Liver (tissue), 9 donors: ENCODE data around the gene BACH1. TPM values are rescaled to one million over a fixed set of nuclear protein-coding genes. Genes with fewer than 3 reads are reported as not detected.

Experiments used
- DNase-seq: peaks from one replicate; pipeline ENCODE4 v3.0.0-alpha.2; 2017; ENCODE audit warnings: low spot score
- H3K27ac ChIP-seq, 2 donors: one replicate each; pipeline ENCODE4 v1.7.0; 2013; ENCODE audit warnings: inconsistent platforms in 2 of 2, low read length in 2 of 2, control low read depth in 1 of 2, low read depth in 1 of 2, mild to moderate bottlenecking in 1 of 2
- H3K27me3 ChIP-seq, 4 donors: one replicate each; pipeline versions ENCODE4 v1.6.1 to v1.7.0; 2013; ENCODE audit warnings: low read length in 3 of 4, inconsistent platforms in 1 of 4, mild to moderate bottlenecking in 1 of 4, moderate library complexity in 1 of 4; ENCODE audit not compliant: control insufficient read depth in 4 of 4, insufficient read depth in 4 of 4
- H3K36me3 ChIP-seq, 4 donors: one replicate each; pipeline versions ENCODE4 v1.6.1 to v1.7.0; 2013; ENCODE audit warnings: low read length in 3 of 4, mild to moderate bottlenecking in 3 of 4, low read depth in 1 of 4, moderate library complexity in 1 of 4; ENCODE audit not compliant: control insufficient read depth in 4 of 4, insufficient read depth in 3 of 4
- H3K4me1 ChIP-seq, 4 donors: one replicate each; pipeline versions ENCODE4 v1.6.1 to v1.7.0; 2013; ENCODE audit warnings: low read length in 3 of 4, mild to moderate bottlenecking in 3 of 4, moderate library complexity in 1 of 4; ENCODE audit not compliant: control insufficient read depth in 4 of 4, insufficient read depth in 4 of 4
- H3K4me3 ChIP-seq, 3 donors: one replicate each; pipeline versions ENCODE4 v1.6.1 to v1.7.0; 2013; ENCODE audit warnings: low read length in 3 of 3, control low read depth in 1 of 3, low read depth in 1 of 3, mild to moderate bottlenecking in 1 of 3
- H3K9ac ChIP-seq, 2 donors: one replicate each; pipeline ENCODE4 v1.7.0; 2013; ENCODE audit warnings: low read length in 2 of 2, mild to moderate bottlenecking in 2 of 2, moderate library complexity in 2 of 2, control low read depth in 1 of 2, low read depth in 1 of 2
- H3K9me3 ChIP-seq, 4 donors: one replicate each; pipeline versions ENCODE4 v1.6.1 to v1.7.0; 2013; ENCODE audit warnings: low read length in 3 of 4; ENCODE audit not compliant: control insufficient read depth in 4 of 4
- ATF3 ChIP-seq: IDR thresholded peaks from 2 replicates; pipeline ENCODE4 v1.6.1; 2016; ENCODE audit warnings: antibody characterized with exemption
- CTCF ChIP-seq: fragments of 150-350 bp; IDR thresholded peaks from 2 replicates; pipeline ENCODE4 v1.5.1; 2017; ENCODE audit warnings: improper control_type of control experiment, low read depth, low read length; ENCODE audit not compliant: missing input control
- EGR1 ChIP-seq, 2 donors: IDR thresholded peaks; 2 replicates each; pipeline ENCODE4 v1.6.1; 2016 to 2018; ENCODE audit warnings: antibody characterized with exemption in 2 of 2, low read depth in 2 of 2
- FOXA1 ChIP-seq: IDR thresholded peaks from 2 replicates; pipeline ENCODE4 v1.6.1; 2016; ENCODE audit warnings: antibody characterized with exemption
- HNF4A ChIP-seq, 2 donors: conservative IDR thresholded peaks; 2 replicates each; pipeline ENCODE4 v1.6.1; 2016; ENCODE audit warnings: antibody characterized with exemption in 2 of 2, mild to moderate bottlenecking in 2 of 2
- HNF4G ChIP-seq: IDR thresholded peaks from 2 replicates; pipeline ENCODE4 v1.6.1; 2016; ENCODE audit warnings: antibody characterized with exemption
- JUND ChIP-seq, 2 donors: IDR thresholded peaks; 2 replicates each; pipeline ENCODE4 v1.6.1; 2016; ENCODE audit warnings: antibody characterized with exemption in 2 of 2
- MAX ChIP-seq: IDR thresholded peaks from 2 replicates; pipeline ENCODE4 v1.6.1; 2016; ENCODE audit warnings: antibody characterized with exemption
- NR2F2 ChIP-seq: IDR thresholded peaks from 2 replicates; pipeline ENCODE4 v1.6.1; 2016; ENCODE audit warnings: antibody characterized with exemption
- RAD21 ChIP-seq, 2 donors: IDR thresholded peaks; 2 replicates each; pipeline ENCODE4 v1.6.1; 2016; ENCODE audit warnings: antibody characterized with exemption in 2 of 2, mild to moderate bottlenecking in 2 of 2
- REST ChIP-seq: IDR thresholded peaks from 2 replicates; pipeline ENCODE4 v1.6.1; 2016; ENCODE audit warnings: antibody characterized with exemption, mild to moderate bottlenecking
- RXRA ChIP-seq, 2 donors: IDR thresholded peaks; 2 replicates each; pipeline ENCODE4 v1.6.1; 2017 to 2018; ENCODE audit warnings: antibody characterized with exemption in 2 of 2, mild to moderate bottlenecking in 1 of 2
- SP1 ChIP-seq: IDR thresholded peaks from 2 replicates; pipeline ENCODE4 v1.6.1; 2018; ENCODE audit warnings: antibody characterized with exemption, mild to moderate bottlenecking
- TAF1 ChIP-seq: conservative IDR thresholded peaks from 2 replicates; pipeline ENCODE4 v1.6.1; 2016; ENCODE audit warnings: antibody characterized with exemption, mild to moderate bottlenecking
- YY1 ChIP-seq: IDR thresholded peaks from 2 replicates; pipeline ENCODE4 v1.6.1; 2016; ENCODE audit warnings: antibody characterized with exemption, mild to moderate bottlenecking
- ZBTB33 ChIP-seq: IDR thresholded peaks from 2 replicates; pipeline ENCODE4 v1.6.1; 2016; ENCODE audit warnings: antibody characterized with exemption
- WGBS: extraction: QIAGEN DNeasy Blood & Tissue Kit; methylation state at CpG from one replicate; pipeline ENCODE4 v1.1.7; 2013; 5-methylcytosine and 5-hydroxymethylcytosine counted together
- polyA plus RNA-seq, 2 donors: library from polyadenylated mRNA; stranded (reverse) in 1 of 2; unstranded in 1 of 2; fragments of 200-250 nt in 1 of 2; fragments of >200 nt in 1 of 2; fragmentation: Nextera tagmentation in 1 of 2; extraction: Ambion mirVana in 1 of 2; gene quantifications; one replicate each; pipeline versions ENCODE4 v1.2.1 to v1.2.3, GENCODE V29; 2013 to 2015
- total RNA-seq, 2 donors: library from RNA; depleted of rRNA; stranded (reverse); fragments of >200 nt; gene quantifications; one replicate each; pipeline ENCODE4 v1.2.3, GENCODE V29; 2014
- donor health status: healthy.
- donor health status: healthy.
- donor health status: healthy.
- donor health status: healthy.
- donor health status: healthy.

Gene BACH1
- total and polyA plus RNA-seq, 4 donors = 7.5 to 47.1 (median 19.9) TPM

- no peaks in the 10 kb centered on the region for H3K27me3 ChIP-seq
- no peak overlapping the region for H3K9ac ChIP-seq
- no peaks in the 10 kb centered on the region for H3K9me3 ChIP-seq
- TF ChIP-seq HNF4A (conservative IDR thresholded peaks at IDR 0.05) (no peak), HNF4G (no peak), RAD21 (IDR thresholded peaks at IDR 0.05) (no peak)
- no peak for DNase-seq
- 97% methylated on average over 10 of the region's 10 CpGs for WGBS
- H3K4me3 ChIP-seq = no peak overlapping the region
- H3K4me1 ChIP-seq = peaks cover 0 to 6% (median 3%) of the 10 kb centered on the region in 4 donors
- H3K36me3 ChIP-seq = peaks cover 1 to 22% (median 7%) of the 10 kb centered on the region in 4 donors
- H3K27ac ChIP-seq = no peak overlapping the region
These were observed 28.3 kb downstream of the BACH1 start for GRCh38 chr21:29326914-29327554.

- peaks cover 1 to 22% (median 9%) of the 10 kb centered on the region in 4 donors for H3K36me3 ChIP-seq
- H3K9me3 ChIP-seq = no peaks in the 10 kb centered on the region
- WGBS = 92% methylated on average over 5 of the region's 5 CpGs
- DNase-seq = no peak
- H3K27ac ChIP-seq = no peak overlapping the region
- no peak overlapping the region for H3K9ac ChIP-seq
- H3K27me3 ChIP-seq = no peaks in the 10 kb centered on the region
- H3K4me1 ChIP-seq = peaks cover 0 to 8% (median 0%) of the 10 kb centered on the region in 4 donors
- H3K4me3 ChIP-seq = no peak overlapping the region
- TF ChIP-seq REST = no peak
- TF ChIP-seq ZBTB33 = no peak
- no peak for TF ChIP-seq YY1
- TF ChIP-seq JUND (IDR thresholded peaks at IDR 0.05) = no peak
- TF ChIP-seq HNF4G = no peak
- no peak for TF ChIP-seq HNF4A (conservative IDR thresholded peaks at IDR 0.05)
- TF ChIP-seq SP1 = no peak
- no peak for TF ChIP-seq ATF3
- TF ChIP-seq TAF1 = no peak
- no peak for TF ChIP-seq FOXA1
- no peak for TF ChIP-seq MAX
- TF ChIP-seq EGR1 (IDR thresholded peaks at IDR 0.05; ENCODE audit: low read depth in 2 of 2) = no peak
- TF ChIP-seq RXRA (IDR thresholded peaks at IDR 0.05) = no peak
- no peak for TF ChIP-seq NR2F2
- no peak for TF ChIP-seq CTCF
These were observed 30.7 kb downstream of the BACH1 start for GRCh38 chr21:29329406-29329805.
